NCI-H128 (cell line): ENCODE data around the gene NRG4.
A peak's percentile ranks its signal among the peaks of the same experiment; 100 is the strongest.
"Not testable (repeated sequence)": the region's sequence is repeated elsewhere in the genome, so short reads cannot be mapped to it uniquely, and the experiment has no call there.

Experiments used
- DNase-seq: peaks from one replicate; lab custom pipeline; 2025; ENCODE audit not compliant: unreplicated experiment; lab: John Stamatoyannopoulos, UW

The NRG4 gene

GRCh38 chr15:75928680-75929608, 83.3 kb downstream of the NRG4 start:
- no peak for DNase-seq

GRCh38 chr15:75927601-75928000, 84.6 kb downstream of the NRG4 start:
- no peak for DNase-seq

- no peak for DNase-seq
Observed at GRCh38 chr15:75926931-75927330, 85.3 kb downstream of the NRG4 start.

- DNase-seq, result no peak
Observed at GRCh38 chr15:75925440-75925839, 86.8 kb downstream of the NRG4 start.

- no peak for DNase-seq
Observed at GRCh38 chr15:75924576-75924975, 87.6 kb downstream of the NRG4 start.

GRCh38 chr15:75923756-75924155, 88.5 kb downstream of the NRG4 start:
- DNase-seq, result no peak

GRCh38 chr15:75921732-75922703, 90.2 kb downstream of the NRG4 start:
- no peak for DNase-seq

GRCh38 chr15:75920079-75920478, 92.1 kb downstream of the NRG4 start:
- DNase-seq, result no peak

- DNase-seq, result no peak
Observed at GRCh38 chr15:75918135-75918534, 94.1 kb downstream of the NRG4 start.

- DNase-seq, result no peak
Observed at GRCh38 chr15:75916978-75917377, 95.2 kb downstream of the NRG4 start.

GRCh38 chr15:75910355-75910754, 101.9 kb downstream of the NRG4 start:
- DNase-seq, result not testable (repeated sequence)

GRCh38 chr15:75905231-75905630, 107.0 kb downstream of the NRG4 start:
- no peak for DNase-seq

- peak; percentile 77 for DNase-seq
Observed at GRCh38 chr15:75903331-75904239, 108.6 kb downstream of the NRG4 start, which contains the start of gene FBXO22. TSS of gene FBXO22 (plus strand) at chr15:75903878. CDS start at chr15:75903964, 86 bp downstream.

GRCh38 chr15:75902129-75902557, 110.1 kb downstream of the NRG4 start:
- no peak for DNase-seq

GRCh38 chr15:75900577-75900976, 111.6 kb downstream of the NRG4 start:
- DNase-seq, result no peak

- DNase-seq, result no peak
Observed at GRCh38 chr15:75895731-75896130, 116.5 kb downstream of the NRG4 start.

GRCh38 chr15:75891895-75892294, 120.3 kb downstream of the NRG4 start:
- DNase-seq, result no peak
